ENCODE results near the gene LRRIQ1. TPM values are rescaled to one million over a fixed set of nuclear protein-coding genes. Genes with fewer than 3 reads are reported as not detected.

The LRRIQ1 gene
- total and polyA plus RNA-seq, 2 of the 13 experiments (the other 11 are each of a cell fraction or from before 2014, with no cell fraction given), result not detected

DNA sequence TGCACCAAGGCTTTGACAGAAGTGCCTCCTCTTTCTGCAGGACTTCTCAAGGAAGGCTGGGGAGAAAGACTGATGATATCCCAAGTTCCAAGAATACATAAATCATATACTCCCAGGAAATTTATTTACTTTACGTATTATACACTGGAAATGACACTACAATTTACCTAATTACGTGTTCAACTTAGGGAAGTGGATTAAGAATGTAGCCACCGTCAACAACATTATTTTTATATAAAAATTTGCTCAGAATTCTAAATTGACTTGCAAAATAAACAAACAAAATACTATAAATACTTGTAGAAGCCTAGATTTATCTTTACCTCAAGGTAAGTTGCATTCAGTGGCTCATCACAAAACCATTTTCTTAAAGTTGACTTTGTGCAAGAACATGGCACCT, 19.0 kb upstream of the LRRIQ1 start (continued):
- TF ChIP-seq, protein P1, sequence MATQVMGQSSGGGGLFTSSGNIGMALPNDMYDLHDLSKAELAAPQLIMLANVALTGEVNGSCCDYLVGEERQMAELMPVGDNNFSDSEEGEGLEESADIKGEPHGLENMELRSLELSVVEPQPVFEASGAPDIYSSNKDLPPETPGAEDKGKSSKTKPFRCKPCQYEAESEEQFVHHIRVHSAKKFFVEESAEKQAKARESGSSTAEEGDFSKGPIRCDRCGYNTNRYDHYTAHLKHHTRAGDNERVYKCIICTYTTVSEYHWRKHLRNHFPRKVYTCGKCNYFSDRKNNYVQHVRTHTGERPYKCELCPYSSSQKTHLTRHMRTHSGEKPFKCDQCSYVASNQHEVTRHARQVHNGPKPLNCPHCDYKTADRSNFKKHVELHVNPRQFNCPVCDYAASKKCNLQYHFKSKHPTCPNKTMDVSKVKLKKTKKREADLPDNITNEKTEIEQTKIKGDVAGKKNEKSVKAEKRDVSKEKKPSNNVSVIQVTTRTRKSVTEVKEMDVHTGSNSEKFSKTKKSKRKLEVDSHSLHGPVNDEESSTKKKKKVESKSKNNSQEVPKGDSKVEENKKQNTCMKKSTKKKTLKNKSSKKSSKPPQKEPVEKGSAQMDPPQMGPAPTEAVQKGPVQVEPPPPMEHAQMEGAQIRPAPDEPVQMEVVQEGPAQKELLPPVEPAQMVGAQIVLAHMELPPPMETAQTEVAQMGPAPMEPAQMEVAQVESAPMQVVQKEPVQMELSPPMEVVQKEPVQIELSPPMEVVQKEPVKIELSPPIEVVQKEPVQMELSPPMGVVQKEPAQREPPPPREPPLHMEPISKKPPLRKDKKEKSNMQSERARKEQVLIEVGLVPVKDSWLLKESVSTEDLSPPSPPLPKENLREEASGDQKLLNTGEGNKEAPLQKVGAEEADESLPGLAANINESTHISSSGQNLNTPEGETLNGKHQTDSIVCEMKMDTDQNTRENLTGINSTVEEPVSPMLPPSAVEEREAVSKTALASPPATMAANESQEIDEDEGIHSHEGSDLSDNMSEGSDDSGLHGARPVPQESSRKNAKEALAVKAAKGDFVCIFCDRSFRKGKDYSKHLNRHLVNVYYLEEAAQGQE (IDR thresholded peaks at IDR 0.05; ENCODE audit: borderline replicate concordance in 1 of 2, low read depth in 1 of 2, low read length in 2 of 2), result no peak
- TF ChIP-seq ZMYM2 (CRISPR knock-in tag; IDR thresholded peaks at IDR 0.05) (no peak), U2AF2 (IDR thresholded peaks at IDR 0.05; ENCODE audit: low read depth, low read length) (no peak), ARID2 (CRISPR knock-in tag; IDR thresholded peaks at IDR 0.05; ENCODE audit: borderline replicate concordance) (no peak), ZNF281 (CRISPR knock-in tag; IDR thresholded peaks at IDR 0.05; ENCODE audit: borderline replicate concordance) (no peak), AGO2 (optimal IDR thresholded peaks at IDR 0.05; ENCODE audit: low read depth, low read length) (no peak), GATAD1 (CRISPR knock-in tag; IDR thresholded peaks at IDR 0.05) (no peak), ZFP37 (CRISPR knock-in tag; IDR thresholded peaks at IDR 0.05; ENCODE audit: borderline replicate concordance) (no peak)
